Measurements from ENCODE around the gene HSDL2. TPM values are rescaled to one million over a fixed set of nuclear protein-coding genes. Genes with fewer than 3 reads are reported as not detected.

The HSDL2 gene
- total RNA-seq, 1 donor from 2014 or later: 21.6 TPM

GRCh38 chr9:112446080-112446479 is 66.2 kb downstream of the HSDL2 start:
- DNase-seq (ENCODE audit: low read depth in 2 of 2): no peak

DNA sequence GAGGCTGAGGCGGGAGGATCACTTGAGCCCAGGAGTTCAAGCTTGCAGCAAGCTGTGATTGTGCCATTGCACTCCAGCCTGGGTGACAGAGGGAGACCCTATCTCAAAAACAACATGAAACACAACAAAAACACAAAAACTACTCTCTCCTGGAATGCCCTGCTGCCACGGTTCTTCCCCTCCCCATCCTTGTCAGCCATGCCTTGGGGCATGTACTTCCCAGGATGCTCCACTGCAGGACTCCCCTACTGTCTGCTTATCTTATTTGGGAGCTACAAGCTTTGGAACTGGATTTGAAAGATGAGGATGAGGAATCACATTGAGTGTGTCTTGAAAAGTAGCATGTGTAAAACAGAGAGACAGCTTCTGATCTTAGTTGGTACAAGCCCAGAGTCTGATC is 66.6 kb downstream of the HSDL2 start:
- DNase-seq (ENCODE audit: low read depth in 2 of 2): no peak

- DNase-seq (ENCODE audit: low read depth in 2 of 2): no peak
These were observed 67.4 kb downstream of the HSDL2 start for GRCh38 chr9:112447283-112447761.

DNA sequence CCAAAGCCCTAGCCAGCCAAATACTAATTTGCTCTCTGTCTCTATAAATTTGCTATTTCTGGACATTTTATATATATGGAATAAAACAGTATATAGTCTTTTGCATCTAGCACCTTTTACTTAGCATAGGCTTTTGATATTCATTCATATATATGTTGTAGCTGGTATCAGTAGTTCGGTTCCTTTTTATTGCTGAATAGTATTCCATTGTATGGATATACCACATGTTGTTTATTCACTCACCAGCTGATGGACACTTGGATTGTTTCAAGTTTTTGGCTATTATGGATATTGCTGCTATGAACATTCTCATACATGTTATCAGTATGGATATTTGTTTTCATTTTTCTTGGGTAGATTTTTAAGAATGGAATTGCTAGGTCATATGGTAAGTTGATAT is 82.9 kb downstream of the HSDL2 start:
- DNase-seq (ENCODE audit: low read depth in 2 of 2): no peak

GRCh38 chr9:112465352-112465751 is 85.4 kb downstream of the HSDL2 start:
- DNase-seq (ENCODE audit: low read depth in 2 of 2): no peak

DNA sequence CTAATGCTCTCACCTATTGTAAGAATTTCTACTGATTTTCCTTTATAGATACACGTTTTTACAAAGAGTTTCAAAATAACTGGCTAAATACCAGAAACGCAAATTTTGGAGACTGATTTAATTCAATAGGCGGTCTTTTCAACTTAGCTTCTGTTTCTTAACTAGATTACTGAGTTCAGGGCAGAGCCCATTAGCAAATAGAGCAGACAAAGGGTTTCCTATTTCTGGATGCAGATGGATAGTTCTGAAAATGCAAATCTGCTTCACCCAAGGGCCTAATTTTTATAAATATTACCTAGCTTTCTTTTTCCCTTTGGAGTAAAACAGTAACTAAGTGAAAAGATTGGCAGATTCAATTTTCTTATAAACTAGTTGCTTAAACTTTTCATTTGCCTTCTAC is 93.1 kb downstream of the HSDL2 start:
- no peak for DNase-seq (ENCODE audit: low read depth in 2 of 2)

DNA sequence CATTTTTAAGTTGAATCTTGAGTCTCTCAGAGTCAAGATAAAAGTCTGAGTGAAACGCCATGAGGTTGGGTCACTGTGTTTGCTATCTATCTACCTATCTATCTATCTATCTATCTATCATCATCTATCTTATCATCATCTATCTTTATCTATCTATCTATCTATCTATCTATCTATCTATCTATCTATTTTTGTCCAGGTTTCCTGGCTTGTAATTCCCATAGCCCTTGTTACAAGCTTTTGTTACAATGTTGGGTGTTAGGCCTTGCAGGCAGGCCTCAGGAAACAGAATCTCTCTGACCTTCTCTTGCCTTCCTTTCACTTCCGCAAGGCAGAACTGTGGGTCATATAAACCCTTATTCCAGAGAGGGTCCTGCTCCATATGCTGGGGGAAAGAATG is 94.1 kb downstream of the HSDL2 start:
- DNase-seq (ENCODE audit: low read depth in 2 of 2): no peak

DNA sequence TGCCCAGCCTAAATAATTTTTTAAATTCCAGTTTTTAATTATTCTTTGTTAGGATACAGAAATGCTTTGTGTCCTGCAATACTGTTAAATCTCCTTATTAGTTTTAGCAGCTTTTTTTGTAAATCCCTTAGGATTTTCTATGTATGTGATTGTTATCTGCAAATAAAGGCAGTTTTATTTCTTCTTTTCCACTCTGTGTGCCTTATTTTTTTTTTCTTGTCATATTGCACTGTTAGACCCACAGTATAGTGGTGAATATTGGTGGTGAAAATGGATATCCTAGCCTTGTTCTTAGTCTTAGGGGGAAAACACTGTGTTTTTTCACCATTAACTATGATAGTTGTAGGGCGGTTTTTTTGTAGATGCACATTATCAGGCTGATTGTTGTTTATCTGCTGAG is 95.4 kb downstream of the HSDL2 start:
- DNase-seq (ENCODE audit: low read depth in 2 of 2): no peak

DNA sequence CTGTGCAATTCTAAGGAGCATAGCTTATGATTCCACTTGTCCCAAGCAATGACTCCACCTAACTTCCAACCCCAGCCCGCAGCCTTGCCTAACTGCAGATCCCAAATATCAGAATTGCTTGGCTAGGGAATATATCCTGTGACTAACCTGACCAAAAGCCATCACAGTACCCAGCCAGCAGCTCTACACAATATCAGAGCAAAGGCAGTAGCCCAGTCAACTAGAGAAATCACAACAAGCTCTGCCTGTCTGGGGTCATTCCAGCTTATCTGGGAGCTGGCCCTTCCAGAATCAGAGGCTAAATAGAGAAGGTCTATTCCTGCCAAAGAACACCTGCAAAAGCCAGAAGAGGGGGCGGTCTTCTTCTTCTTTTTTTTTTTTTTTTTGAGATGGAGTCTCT is 97.4 kb downstream of the HSDL2 start:
- no peak for DNase-seq (ENCODE audit: low read depth in 2 of 2)

DNA sequence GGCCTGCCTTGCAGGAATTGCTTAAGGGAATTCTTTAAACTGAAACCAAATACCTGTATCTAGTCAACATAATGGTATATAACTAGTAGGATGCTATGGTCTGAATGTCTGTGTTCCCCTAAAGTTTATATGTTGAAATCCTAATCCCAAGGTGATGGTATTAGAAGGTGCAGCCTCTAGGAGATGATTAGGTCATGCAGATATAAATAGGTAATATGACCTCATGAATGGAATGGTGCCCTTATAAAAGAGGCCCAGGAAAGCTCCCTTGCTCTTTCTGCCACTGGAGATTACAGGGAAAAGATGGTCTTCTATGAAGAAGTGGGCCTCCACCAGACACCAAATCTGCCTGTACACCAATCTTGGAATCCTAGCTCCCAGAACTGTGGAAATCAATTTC is 99.3 kb downstream of the HSDL2 start:
- DNase-seq (ENCODE audit: low read depth in 2 of 2): no peak

DNA sequence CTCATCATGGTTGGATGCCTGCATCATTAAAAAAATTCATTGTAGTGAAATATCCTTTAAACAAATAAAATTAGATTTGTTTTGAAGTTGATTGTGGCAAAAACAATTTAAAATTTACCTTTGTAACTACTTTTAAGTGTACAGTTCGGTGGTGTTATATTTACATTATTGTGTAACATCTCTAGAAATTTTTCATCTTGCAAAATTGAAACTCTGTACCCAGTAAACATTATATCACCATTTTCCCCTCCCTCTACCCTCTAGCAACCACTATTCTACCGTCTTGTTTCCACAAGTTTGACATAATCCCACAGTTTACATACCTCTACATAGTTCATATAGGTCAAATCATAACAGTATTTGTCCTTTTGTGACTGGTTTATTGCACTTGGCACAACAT is 104.7 kb downstream of the HSDL2 start:
- DNase-seq (ENCODE audit: low read depth in 2 of 2): no peak

DNA sequence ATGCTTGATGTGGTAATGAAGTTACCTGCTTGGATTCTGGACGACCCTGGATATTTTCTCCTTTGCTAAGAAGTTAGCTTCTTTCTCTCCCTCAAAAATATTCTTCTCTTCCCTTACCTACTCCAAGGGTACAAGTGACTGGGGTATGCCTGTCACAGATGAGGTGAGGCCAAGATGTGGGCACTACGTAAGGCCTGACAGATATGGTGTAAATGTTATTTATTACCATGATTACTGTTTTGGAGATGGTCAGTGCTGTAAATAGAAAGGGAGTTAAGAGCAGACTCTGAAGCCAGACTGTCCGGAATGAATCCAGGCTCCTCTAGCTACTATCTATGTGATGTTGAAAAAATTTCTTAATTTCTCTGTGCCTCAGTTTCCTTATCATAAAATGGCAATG is 105.7 kb downstream of the HSDL2 start:
- DNase-seq (ENCODE audit: low read depth in 2 of 2): no peak

GRCh38 chr9:112486221-112487007 is 106.5 kb downstream of the HSDL2 start, which contains the start of gene KIAA1958:
Gene KIAA1958, plus strand, starts transcription at chr9:112486827. Its CDS starts 87,254 bp downstream, at chr9:112574081.
- DNase-seq (ENCODE audit: low read depth in 2 of 2): peak; percentile 21 to 72

DNA sequence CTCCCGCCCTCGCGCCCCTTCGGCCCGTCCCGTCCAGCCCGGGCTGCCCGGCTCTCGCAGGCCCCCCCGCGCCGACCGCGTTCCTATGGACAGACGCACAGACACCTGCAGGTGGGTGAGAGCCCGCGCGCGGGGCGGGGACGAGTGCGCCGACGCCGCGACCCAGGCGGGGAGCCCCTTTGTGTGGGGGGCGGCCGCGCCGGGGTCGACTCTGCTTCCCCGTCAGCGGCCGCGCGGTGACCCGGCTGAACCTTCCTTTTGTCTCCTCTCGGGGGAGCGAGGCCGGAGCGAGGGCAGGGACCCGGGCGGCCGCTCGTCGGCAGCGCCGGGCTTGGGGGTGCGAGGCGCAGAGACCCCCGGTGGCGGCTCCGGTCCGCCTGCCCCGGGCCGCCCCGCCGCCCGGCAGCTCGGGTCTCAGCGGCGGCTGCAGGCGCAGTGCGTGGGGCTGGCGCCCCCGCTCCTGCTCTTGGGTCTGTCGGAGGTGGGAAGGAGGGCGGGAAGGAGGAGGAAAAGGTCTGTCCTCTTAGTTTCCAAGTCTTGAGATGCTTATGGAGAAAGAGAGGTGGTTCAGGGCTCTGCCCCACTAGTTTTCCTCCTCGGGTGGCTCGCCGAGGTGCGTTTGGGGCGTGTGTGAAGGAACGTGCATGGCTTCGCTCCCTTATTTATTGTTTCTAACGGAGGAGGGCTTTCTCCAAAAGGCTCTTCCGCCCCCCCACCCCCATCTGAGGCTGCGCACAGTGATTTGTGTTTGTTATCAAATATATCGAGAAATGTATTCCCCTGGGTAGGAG is 107.3 kb downstream of the HSDL2 start:
- DNase-seq (ENCODE audit: low read depth in 2 of 2): peak in 1 of 2 donors; percentile 43

DNA sequence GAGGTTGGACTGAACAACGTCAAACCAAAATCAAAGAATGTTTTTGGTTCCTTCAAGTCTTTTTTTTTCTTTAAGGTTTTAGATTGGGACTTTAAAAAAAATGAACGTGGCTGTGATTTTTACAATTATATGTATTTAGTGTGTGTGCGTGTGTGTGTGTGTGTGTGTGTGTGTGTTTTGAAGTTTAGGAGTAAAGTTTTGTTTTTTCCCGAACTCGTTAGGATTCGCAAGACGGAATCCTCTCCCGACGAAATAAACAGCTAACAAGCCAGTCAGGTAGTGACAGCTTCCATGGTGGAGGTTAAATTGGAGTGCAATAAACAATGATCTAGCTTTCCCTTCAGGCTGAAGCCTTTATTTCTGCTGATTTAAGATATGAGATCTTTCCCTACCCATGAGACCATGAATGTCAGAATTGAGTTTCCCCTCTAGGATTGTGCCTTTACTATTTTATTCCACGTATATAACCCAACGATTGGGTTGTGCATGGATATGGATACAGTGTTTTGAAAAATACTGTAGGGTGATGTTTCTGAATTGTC is 108.0 kb downstream of the HSDL2 start:
- DNase-seq (ENCODE audit: low read depth in 2 of 2): no peak

DNA sequence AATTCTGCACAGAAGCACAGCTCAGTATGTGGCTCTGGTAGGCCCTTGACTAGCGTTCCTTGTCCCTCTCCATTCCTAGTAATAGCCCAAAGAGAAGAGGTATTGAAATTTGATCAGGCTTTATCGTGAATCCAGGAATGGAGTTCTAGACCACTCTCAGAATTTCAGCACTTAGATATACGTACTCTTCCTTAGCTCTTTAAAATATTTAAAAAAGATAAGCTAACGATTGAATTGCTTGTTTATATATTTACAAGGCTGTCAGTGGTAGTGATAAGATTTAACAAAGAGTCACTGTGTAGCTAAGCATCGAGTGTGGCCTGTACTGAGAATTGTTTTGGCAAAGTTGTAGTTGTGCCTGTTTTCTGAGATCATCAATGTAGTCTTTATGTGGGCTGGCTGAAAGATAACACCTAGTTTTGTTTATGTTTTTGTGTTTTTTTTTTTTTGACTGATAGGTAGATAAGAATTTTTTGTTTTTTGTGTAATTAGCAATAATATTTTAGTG is 109.2 kb downstream of the HSDL2 start:
- no peak for DNase-seq (ENCODE audit: low read depth in 2 of 2)

- no peak for DNase-seq (ENCODE audit: low read depth in 2 of 2)
These were observed 110.2 kb downstream of the HSDL2 start for GRCh38 chr9:112489876-112490666.

- no peak for DNase-seq (ENCODE audit: low read depth in 2 of 2)
These were observed 113.7 kb downstream of the HSDL2 start for GRCh38 chr9:112493393-112494137.

- DNase-seq (ENCODE audit: low read depth in 2 of 2): no peak
These were observed 114.2 kb downstream of the HSDL2 start for GRCh38 chr9:112494153-112494552.

- no peak for DNase-seq (ENCODE audit: low read depth in 2 of 2)
These were observed 115.7 kb downstream of the HSDL2 start for GRCh38 chr9:112495614-112496013.

Data from dermis microvascular lymphatic vessel endothelial cell (primary cell).